H1 (cell line): ENCODE measurements around the gene SV2C. TPM values are rescaled to one million over a fixed set of nuclear protein-coding genes. Genes with fewer than 3 reads are reported as not detected.

Experiments used
- HDAC2 ChIP-seq, 2 experiments: fragments of 300-600 bp in 1 of 2; sonication (generic) in 1 of 2; IDR thresholded peaks; 2 replicates each; pipeline ENCODE4 v1.6.1; 2011 to 2012; ENCODE audit warnings: low read depth in 2 of 2, low read length in 2 of 2, mild to moderate bottlenecking in 2 of 2, moderate library complexity in 2 of 2, borderline replicate concordance in 1 of 2, inconsistent platforms in 1 of 2
- RFX5 ChIP-seq: IDR thresholded peaks from 2 replicates; pipeline ENCODE4 v1.6.1; 2011; ENCODE audit warnings: low read depth, low read length, improper control_type of control experiment, borderline replicate concordance
- polyA plus RNA-seq, 7 experiments: library from polyadenylated mRNA; depleted of rRNA in 3 of 7; stranded (reverse) in 5 of 7; unstranded in 2 of 7; fragments of >200 nt in 5 of 7; fragments of 200-250 nt in 2 of 7; gene quantifications; 1 replicate in 5 of 7; 2 replicates in 1 of 7; 4 replicates in 1 of 7; pipeline versions ENCODE4 v1.2.1 to v1.2.3, GENCODE V29; 2011 to 2013; ENCODE audit warnings: missing spikeins in 2 of 7, mixed read lengths in 2 of 7
- total RNA-seq: library from RNA; stranded (reverse); fragmentation: NEBNext Ultra II Directional; extraction: Animal tissue kit (Norgen Biotek cat#: 25700); gene quantifications from 2 replicates; pipeline ENCODE4 v1.2.1, GENCODE V29; 2021
- TF ChIP-seq, protein P1 (sequence below): fragments of 300-600 bp; sonication (generic); IDR thresholded peaks from 2 replicates; pipeline ENCODE4 v1.7.1; 2012; ENCODE audit warnings: low read length, moderate library complexity, mild to moderate bottlenecking, inconsistent platforms; ENCODE audit not compliant: insufficient replicate concordance

SV2C gene
- total and polyA plus RNA-seq, 2 of the 8 experiments (the other 6 are each of a cell fraction or from before 2014, with no cell fraction given), result 0.08 to 0.24 TPM

GRCh38 chr5:76280494-76280893 is 197.3 kb downstream of the SV2C start (continued):
- TF ChIP-seq, protein P1, sequence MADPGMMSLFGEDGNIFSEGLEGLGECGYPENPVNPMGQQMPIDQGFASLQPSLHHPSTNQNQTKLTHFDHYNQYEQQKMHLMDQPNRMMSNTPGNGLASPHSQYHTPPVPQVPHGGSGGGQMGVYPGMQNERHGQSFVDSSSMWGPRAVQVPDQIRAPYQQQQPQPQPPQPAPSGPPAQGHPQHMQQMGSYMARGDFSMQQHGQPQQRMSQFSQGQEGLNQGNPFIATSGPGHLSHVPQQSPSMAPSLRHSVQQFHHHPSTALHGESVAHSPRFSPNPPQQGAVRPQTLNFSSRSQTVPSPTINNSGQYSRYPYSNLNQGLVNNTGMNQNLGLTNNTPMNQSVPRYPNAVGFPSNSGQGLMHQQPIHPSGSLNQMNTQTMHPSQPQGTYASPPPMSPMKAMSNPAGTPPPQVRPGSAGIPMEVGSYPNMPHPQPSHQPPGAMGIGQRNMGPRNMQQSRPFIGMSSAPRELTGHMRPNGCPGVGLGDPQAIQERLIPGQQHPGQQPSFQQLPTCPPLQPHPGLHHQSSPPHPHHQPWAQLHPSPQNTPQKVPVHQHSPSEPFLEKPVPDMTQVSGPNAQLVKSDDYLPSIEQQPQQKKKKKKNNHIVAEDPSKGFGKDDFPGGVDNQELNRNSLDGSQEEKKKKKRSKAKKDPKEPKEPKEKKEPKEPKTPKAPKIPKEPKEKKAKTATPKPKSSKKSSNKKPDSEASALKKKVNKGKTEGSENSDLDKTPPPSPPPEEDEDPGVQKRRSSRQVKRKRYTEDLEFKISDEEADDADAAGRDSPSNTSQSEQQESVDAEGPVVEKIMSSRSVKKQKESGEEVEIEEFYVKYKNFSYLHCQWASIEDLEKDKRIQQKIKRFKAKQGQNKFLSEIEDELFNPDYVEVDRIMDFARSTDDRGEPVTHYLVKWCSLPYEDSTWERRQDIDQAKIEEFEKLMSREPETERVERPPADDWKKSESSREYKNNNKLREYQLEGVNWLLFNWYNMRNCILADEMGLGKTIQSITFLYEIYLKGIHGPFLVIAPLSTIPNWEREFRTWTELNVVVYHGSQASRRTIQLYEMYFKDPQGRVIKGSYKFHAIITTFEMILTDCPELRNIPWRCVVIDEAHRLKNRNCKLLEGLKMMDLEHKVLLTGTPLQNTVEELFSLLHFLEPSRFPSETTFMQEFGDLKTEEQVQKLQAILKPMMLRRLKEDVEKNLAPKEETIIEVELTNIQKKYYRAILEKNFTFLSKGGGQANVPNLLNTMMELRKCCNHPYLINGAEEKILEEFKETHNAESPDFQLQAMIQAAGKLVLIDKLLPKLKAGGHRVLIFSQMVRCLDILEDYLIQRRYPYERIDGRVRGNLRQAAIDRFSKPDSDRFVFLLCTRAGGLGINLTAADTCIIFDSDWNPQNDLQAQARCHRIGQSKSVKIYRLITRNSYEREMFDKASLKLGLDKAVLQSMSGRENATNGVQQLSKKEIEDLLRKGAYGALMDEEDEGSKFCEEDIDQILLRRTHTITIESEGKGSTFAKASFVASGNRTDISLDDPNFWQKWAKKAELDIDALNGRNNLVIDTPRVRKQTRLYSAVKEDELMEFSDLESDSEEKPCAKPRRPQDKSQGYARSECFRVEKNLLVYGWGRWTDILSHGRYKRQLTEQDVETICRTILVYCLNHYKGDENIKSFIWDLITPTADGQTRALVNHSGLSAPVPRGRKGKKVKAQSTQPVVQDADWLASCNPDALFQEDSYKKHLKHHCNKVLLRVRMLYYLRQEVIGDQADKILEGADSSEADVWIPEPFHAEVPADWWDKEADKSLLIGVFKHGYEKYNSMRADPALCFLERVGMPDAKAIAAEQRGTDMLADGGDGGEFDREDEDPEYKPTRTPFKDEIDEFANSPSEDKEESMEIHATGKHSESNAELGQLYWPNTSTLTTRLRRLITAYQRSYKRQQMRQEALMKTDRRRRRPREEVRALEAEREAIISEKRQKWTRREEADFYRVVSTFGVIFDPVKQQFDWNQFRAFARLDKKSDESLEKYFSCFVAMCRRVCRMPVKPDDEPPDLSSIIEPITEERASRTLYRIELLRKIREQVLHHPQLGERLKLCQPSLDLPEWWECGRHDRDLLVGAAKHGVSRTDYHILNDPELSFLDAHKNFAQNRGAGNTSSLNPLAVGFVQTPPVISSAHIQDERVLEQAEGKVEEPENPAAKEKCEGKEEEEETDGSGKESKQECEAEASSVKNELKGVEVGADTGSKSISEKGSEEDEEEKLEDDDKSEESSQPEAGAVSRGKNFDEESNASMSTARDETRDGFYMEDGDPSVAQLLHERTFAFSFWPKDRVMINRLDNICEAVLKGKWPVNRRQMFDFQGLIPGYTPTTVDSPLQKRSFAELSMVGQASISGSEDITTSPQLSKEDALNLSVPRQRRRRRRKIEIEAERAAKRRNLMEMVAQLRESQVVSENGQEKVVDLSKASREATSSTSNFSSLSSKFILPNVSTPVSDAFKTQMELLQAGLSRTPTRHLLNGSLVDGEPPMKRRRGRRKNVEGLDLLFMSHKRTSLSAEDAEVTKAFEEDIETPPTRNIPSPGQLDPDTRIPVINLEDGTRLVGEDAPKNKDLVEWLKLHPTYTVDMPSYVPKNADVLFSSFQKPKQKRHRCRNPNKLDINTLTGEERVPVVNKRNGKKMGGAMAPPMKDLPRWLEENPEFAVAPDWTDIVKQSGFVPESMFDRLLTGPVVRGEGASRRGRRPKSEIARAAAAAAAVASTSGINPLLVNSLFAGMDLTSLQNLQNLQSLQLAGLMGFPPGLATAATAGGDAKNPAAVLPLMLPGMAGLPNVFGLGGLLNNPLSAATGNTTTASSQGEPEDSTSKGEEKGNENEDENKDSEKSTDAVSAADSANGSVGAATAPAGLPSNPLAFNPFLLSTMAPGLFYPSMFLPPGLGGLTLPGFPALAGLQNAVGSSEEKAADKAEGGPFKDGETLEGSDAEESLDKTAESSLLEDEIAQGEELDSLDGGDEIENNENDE, result no peak
- TF ChIP-seq RFX5, result no peak
- TF ChIP-seq HDAC2 (IDR thresholded peaks at IDR 0.05; ENCODE audit: borderline replicate concordance in 1 of 2, low read depth in 2 of 2, low read length in 2 of 2), result no peak
